Dermis blood vessel endothelial cell (primary cell): ENCODE measurements around the gene LIMS3. TPM values are rescaled to one million over a fixed set of nuclear protein-coding genes. Genes with fewer than 3 reads are reported as not detected.
"Not testable (repeated sequence)": the region's sequence is repeated elsewhere in the genome, so short reads cannot be mapped to it uniquely, and the experiment has no call there.

Experiments
- DNase-seq: peaks from one replicate; pipeline ENCODE4 v3.0.0; 2010
- total RNA-seq: library from RNA; depleted of rRNA; stranded (reverse); fragments of >200 nt; gene quantifications from 2 replicates; pipeline ENCODE4 v1.2.3, GENCODE V29; 2014

LIMS3 gene, protein sequence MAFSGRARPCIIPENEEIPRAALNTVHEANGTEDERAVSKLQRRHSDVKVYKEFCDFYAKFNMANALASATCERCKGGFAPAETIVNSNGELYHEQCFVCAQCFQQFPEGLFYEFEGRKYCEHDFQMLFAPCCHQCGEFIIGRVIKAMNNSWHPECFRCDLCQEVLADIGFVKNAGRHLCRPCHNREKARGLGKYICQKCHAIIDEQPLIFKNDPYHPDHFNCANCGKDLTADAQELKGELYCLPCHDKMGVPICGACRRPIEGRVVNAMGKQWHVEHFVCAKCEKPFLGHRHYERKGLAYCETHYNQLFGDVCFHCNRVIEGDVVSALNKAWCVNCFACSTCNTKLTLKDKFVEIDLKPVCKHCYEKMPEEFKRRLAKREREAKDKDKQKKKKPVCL
- 6.0 and 9.4 TPM in 2 replicates for total RNA-seq

DNA sequence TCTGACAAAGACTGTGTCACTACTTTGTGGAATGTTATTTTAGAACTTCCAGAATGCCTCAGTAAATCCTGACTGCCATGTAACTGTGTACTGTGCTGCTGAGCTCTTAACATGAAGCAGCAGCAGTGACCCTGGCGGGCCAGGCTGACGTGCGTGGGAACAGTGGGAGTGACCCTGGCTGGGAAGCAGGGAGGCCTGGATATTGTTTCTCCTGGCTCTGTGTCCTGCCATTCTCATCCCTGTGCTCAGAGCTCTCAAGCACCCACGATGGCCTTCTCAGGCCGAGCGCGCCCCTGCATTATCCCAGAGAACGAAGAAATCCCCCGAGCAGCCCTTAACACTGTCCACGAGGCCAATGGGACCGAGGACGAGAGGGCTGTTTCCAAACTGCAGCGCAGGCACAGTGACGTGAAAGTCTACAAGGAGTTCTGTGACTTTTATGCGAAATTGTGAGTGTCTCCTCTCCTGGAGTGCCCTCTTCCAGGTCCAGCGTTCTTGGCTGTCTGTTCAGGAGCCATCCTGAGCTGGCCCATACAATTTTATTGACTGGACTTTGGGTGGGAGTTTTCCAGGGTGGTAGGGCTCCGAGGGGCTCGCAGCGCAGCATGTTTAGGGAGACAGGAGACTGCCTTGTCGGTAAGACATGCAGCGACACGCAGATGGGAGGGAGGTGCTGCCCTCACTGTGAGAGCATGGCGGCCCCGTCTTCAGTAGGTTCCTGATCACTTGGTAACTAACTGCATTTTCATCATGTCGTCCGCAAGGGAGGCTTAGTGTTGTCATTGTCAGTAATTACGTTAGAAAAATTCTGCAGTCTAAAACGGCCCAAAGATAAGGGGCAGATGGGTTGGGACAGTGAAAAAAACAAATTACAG, at the start of gene LIMS3:
Gene LIMS3, plus strand, starts transcription at position 227 of the 875 bp plus-strand sequence. Its CDS starts 41 bp downstream, at position 268.
- DNase-seq: not testable (repeated sequence)

DNA sequence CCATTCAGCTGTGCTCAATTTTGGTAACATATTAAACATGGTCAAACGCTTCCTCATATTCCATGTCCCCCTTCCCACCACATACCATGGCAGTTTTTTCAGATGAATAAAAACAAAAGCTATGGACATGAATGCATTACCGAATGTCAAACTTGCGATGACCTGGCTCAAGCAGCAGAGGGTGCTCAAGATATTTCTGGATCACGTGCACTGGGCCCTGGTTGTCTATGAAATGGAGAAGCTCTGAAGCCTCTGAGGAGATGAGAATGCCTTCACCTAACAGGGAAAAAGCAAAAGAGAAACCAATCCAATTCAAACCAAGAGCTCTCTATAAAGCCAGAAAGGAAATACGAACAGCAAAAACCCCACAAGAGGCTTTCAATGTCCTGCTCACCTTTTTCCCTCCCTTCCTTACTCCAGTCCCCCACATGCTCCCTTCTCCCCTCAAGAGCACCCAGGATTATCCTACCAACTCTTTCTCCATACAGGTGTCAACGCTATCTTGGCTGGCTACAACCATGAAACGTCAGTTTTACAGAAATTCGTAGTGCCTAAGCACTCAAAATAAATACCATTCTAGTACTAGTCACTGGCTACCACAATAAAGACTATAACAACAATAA, 27.2 kb upstream of the LIMS3 start:
- not testable (repeated sequence) for DNase-seq

DNA sequence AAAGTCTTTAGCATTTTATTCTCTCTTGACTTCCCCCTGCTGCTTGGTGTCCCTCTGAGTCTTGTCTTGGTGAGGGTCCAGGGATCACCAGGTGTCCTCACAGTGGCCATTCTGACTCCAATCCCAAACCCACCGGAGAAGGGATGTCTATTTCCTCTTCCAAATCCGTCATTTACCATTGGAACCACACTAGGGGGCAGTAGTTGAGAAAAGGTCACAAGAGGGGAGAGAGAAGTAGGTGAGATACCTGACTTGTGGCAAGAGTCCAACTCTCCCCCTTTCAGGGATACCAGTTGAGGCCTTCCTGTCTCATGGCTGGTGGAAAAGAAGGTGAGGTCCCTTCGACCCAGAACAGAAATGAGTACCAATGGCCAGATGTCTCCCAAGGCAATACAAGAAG, 21.9 kb upstream of the LIMS3 start:
- not testable (repeated sequence) for DNase-seq

DNA sequence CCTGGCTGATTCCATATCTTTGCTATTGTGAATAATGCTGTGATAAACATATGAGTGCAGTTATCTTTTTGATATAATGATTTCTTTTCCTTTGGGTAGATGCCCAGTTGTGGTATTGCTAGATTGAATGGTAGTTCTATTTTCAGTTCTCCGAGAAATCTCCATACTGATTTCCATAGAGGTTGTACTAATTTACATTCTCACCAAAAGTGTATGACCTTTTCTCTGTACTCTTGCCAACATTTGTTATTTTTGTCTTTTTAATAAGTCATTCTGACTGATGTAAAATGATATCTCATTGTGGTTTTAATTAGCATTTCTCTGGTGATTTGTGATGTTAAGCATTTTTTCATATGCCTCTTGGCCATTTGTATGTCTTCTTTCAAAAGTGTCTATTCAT, 16.4 kb upstream of the LIMS3 start:
- DNase-seq: not testable (repeated sequence)

DNA sequence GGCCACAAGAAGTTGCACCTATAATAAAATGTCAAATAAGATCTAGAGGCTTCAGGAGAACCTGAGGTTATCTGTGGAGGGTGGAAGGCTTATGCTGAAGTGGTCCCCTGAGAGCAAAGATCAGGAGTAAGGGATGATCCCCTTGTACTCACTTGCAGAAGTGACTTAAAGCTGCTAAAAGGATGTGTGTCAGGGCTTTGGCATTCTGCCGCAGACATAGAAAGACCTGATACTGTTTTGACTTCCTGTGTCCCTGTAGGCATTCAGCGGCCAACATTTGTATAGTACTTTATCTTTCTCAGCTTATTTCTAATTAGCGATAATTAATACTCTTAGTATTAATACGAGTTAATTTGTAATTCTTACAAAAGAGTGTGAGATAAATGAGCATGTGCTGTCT, 10.1 kb upstream of the LIMS3 start:
- not testable (repeated sequence) for DNase-seq

DNA sequence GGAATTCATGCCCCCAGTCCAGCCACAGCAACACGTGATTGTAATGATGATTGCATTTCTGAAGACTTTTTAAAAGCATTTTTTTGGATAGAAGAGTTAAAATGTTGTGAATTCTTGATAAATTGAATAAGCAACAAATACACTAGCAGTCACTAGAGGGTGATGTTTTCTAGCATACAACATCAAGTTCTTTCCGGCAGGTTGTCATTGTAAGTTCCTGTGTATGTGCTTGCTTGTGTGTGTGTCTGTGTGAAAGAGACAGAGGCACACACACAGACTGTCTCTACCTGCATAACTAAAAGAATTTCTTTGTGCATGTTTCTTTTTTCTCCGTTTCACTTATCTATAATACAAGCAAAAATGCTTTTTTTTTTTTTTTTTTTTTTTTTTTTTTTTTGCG, 8.6 kb upstream of the LIMS3 start:
- not testable (repeated sequence) for DNase-seq

DNA sequence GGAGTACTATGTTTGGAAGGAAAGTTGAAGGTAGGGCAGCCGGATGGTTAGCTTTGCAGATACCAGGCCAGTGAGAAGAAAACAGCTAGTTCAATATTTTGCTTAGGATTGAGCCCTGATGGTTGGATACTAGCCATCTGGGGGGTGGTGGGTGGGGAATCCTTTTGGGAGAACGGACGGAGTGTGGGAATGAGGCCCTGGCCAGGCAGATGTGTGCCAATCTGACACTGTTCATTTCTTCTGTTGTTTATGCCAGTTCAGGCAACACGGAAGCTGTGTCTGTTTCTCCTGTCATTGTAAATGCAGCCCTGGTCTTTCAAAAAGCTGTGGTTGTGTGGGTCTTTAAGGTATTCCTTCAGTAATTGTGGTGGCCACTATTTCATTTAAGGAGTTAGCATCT, 7.5 kb upstream of the LIMS3 start:
- DNase-seq: not testable (repeated sequence)

DNA sequence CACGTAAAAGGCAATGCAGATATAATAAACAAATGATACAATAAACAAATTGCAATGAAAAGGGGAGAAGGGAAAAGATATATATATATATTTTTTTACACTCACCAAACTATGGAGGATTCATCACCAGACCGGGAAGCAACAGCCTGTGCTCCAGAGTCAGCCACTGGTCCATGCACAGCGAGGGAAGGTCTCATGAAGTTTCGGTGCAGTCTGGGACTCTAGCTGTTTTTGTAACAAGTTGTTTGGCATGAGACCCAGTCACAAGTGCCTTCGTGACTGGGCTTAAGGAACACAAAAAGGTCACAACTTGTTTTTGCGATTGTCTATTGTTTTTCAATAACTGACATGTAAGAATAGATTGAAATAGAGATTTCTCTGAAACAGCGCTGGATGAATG, 4.8 kb upstream of the LIMS3 start:
- DNase-seq: not testable (repeated sequence)

DNA sequence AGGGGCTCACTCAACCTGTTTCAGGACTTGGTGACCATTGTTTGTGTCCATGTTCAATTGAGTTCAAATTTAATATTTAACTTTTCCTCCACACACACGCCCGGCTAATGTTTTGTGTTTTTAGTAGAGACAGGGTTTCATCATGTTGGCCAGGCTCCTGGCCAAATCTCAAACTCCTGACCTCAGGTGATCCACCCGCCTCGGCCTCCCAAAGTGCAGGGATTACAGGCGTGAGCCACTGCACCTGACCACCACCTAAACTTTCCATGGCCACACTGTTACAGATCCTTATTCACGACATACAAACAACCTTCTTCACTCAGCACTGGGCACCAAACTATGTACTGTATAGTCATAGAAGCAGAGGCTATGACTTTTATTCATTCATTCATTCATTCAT, 4.3 kb upstream of the LIMS3 start:
- DNase-seq: not testable (repeated sequence)

DNA sequence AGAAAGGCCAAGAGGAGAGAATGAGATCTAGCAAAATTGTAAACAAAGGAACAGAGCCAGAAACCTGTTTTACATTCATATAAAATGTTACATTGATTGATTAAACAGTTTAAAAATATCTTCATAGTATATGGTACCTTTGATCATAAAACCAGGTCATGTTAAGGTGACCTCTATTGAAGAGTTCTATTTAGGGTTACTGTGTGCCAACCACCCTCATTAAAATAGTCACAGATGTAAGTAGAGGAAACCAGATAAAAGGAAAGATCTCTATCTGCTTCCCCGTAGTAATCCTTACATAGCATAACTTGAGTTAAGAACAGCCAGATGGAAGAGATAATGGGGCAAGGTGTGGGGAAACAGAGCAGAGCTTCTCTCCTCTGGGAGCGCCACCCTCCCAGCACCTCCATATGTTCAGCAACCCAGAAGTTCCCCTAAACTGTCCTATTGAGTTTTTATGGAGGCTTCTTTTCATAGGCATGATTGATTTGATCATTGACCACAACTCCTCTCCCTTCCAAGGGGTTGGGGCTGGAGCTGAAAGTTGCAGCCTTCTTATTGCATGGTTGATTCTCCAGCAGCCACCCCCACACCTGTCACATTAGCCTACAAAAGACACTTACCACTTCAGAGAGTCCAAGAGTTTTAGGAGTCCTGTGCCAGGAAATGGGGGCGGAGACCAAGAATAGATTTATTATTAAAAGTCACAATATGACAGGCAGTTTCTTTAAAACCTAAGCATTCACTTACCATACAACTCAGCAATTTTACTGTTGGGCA, 3.2 kb upstream of the LIMS3 start:
- not testable (repeated sequence) for DNase-seq

DNA sequence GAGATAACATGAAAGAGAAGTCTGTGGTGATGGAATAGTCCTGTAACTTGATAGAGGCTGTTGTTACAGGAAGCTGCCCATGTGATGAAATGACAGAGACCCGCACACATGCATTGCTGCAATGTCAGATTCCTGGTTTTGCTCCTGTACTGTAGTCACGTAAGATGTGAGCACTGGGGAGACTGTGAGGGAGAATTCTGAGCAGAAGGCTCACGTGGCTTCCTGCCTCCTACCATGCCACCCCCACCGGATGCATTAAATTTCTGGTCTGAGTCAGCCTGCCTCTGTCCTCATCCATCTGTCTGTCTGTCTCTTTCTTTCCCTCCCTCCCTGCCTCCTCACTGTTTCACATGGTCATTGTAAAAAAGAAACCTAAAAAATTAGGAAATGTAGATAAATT, 2.3 kb upstream of the LIMS3 start:
- not testable (repeated sequence) for DNase-seq

DNA sequence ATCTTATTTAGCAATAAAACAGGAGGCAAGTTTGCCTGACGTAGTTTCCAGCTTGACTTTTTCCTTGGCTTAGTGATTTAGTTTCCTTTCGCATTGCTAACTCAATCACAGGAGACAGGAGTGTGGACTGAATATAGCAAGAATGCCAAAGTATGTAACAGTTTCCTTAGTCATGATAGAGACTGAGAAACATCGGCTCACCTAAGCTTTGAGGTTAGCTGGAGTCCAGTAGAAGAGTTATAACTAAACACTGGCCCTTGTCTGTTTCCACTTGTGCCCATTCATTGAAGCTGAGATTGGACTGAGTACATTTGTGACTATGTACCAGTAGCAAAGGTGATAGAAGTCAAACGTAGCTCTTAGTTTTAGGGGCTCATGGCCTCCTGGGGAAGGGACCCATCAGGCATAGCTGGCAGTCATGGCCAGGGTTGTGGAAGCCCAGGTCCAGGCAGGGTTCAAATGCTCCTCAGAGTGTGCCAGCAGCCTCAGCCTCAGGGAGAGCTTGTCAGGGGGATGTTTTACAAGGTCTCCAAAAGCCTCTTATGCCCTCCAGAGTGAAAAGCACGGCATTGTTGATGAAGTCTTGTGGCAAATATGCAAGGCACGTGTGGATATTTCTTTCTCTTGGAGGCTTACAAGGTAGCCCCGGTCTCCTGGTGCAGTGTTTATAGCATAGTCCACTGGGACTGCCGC, 573 bp upstream of the LIMS3 start:
- not testable (repeated sequence) for DNase-seq

DNA sequence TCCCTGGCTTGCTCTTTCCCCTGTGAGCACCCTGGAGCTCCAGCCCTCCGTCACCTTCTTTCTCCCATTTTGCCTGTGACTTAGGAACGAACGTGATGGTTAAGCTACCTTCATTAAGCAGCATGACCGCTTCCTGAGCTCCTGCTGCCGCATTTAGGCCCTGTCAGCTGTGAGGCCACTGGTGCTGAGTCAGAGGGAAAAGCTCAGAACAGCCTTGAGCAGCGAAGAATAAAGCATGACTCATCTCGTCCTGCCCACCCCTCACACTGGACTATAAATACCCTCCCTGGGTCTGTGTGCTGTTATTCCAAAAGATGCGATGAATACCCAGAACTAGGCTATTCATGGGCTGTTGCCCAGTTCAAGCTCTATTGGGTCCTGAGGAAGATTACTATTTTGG, 7.3 kb downstream of the LIMS3 start:
- DNase-seq: not testable (repeated sequence)

DNA sequence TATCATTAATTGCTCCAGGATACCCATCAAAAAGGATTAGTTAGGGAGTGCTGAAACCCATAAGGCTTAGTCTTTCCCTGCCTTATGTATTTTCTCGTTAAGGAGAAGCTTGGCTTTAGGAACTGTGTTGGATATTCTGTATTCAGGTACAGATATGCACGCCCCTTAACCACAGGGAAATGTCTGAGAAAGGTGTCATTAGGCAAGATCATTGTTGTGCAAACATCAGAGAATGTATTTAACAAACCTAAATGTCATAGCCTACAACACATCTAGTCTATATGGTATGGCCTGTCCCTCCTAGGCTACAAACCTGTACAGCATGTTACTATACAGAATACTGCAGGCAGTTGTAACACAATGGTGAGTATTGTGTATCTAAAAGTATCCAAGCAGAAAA, 10.1 kb downstream of the LIMS3 start:
- not testable (repeated sequence) for DNase-seq

DNA sequence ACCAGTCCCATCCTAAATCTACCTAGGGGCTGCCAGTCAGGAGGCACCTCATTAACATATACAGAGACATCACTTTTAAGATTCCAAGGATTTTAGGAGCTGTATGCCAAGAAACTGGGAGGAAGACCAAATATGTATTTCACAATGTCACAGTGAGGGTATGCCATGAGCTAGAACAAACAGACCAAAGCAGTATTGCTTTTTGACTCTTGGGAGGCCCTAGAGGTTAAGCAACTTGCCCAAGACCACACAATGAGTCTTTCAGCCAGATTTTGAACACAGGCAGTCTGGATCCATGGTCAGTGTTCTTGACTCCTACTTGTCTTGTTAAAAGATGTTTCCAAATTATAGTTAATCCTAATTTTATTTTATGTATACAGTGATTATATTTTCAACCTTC, 12.3 kb downstream of the LIMS3 start:
- not testable (repeated sequence) for DNase-seq

DNA sequence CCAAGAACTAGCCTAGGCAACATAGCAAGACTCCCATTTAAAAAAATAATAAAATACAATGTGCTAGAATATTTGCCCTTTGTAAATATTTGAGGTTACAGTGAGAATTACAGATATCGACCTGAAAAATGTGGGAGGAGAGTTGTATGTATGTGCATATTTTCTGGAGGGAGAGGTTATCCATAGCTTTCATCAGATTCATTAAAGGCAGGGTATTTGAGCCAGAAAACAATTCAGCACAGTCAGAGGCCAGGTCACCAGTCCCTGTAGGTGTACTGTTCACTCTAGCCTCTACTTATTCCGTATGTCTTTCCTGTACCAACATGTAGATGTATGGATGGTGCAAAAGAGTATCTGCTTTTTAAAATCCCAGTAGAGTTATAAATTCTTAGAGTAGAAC, 15.4 kb downstream of the LIMS3 start:
- not testable (repeated sequence) for DNase-seq

DNA sequence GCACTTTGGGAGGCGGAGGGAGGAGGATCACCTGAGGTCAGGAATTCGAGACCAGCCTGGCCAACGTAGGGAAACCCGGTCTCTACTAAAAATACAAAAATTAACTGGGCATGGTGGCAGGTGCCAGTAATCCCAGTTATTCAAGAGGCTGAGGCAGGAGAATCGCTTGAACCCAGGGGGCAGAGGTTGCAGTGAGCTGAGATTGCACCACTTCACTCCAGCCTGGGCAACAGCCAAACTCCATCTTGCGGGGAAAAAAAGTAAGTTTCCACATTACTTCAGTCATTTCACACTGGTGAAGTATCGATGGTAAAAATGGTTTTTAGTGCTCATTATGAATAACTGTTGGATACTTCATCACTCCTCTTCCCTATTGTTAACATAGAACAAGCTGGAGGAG, 16.1 kb downstream of the LIMS3 start:
- not testable (repeated sequence) for DNase-seq

DNA sequence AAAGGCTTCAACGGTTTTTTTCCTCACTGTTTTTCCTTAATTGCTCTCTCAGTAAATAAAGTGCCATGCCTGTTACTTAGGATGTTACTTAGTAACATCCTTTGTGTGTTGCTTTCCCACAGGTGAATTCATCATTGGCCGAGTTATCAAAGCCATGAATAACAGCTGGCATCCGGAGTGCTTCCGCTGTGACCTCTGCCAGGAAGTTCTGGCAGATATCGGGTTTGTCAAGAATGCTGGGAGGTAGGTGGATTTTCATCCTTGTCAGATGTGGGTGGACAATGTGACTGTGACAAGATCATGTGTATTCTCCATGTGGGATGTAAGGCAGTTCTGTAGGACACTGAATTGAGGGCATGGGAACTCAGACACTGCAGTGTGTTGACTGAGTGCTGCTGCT, 17.3 kb downstream of the LIMS3 start:
- not testable (repeated sequence) for DNase-seq

DNA sequence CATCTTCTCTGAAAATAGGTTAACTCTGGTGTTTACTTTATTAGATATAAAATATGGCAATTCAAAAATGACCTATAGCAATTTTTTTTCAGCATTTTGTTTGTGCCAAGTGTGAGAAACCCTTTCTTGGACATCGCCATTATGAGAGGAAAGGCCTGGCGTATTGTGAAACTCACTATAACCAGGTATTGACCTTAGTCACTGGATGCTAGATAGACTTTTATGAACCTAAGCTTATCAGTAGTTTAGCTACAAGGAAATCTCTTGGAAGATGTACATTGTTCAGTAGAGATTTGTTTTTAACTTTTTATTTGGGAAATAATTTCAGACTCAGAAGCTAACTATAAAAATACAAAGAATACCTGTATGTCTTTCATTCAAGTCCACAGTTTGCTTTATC, 21.7 kb downstream of the LIMS3 start:
- DNase-seq: not testable (repeated sequence)

DNA sequence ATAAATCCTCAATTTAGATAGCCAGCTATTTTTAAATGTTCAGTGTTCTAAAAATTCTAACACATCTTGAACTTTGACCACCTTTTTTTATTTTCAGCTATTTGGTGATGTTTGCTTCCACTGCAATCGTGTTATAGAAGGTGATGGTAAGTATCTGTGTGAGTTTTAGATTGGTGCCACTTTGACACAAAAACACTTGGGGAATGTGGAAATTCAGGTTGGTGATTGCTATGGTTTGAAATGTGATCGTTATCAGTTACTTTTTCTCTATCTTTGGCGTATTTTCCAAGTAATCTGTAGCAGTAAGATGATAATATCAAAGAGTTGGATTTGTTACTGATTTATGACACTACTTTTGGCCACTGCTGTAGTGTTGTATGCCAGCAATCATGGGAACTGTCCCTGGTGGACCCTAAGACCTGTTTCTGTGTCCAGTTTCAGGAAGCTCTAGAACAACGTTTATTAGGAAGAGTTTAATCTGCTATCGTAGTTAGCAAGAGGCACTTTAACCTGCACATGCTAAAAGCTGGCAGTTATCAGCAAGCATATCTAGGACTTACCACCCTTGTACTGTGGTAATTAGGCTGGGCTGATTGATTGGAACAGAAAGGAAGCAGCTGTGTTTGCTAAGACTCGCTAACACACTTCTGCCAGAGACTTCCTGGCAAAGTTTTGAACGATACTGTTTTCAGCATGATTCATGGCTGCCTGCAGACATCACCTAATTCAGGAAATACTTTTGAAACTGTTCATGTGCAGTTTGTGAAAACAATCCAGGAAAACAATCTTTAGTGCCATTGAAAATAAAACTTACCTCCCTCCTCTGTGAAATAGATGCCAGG, 23.3 kb downstream of the LIMS3 start:
- DNase-seq: not testable (repeated sequence)

DNA sequence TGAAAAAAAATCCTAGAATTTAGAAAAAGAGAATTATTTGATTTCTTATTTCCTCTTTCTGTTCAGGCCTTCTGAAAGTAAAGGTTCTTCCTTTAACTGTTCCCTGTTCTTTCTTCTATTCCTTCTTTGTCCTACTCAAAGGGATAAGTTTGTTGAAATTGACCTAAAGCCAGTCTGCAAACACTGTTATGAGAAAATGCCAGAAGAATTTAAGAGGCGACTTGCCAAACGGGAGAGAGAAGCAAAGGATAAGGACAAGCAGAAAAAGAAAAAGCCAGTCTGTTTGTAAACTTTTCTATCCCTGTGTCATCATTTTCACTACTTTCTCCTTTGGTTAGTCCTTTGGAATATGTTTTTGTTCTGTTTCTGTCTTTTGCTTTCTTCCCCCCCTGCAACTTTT, 26.0 kb downstream of the LIMS3 start:
- DNase-seq: not testable (repeated sequence)
